ENCODE results near the gene RCHY1. TPM values are rescaled to one million over a fixed set of nuclear protein-coding genes. Genes with fewer than 3 reads are reported as not detected.
"Not testable (repeated sequence)": the region's sequence is repeated elsewhere in the genome, so short reads cannot be mapped to it uniquely, and the experiment has no call there.

Gene RCHY1
- total RNA-seq, 2 experiments from 2014 or later: 33.6 to 37.0 TPM

DNA sequence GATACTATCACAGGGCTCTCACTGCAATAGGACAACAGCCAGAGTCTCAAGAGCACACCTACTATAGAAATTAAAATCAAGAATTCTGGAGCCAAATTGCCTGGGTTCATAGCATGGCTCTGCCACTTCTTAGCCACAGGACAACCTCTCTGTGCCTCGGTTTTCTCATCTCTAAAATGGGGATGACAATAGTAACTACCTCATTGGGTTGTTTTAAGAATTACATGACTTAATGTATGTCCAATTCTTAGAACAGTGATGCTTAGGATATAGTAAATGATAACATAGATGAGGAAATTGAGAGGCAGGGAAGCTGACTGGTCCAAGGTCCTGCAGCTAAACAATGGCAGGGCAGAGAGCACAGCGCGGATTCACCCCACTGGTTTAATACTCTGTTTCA lies 30.7 kb upstream of the RCHY1 start:
- TF ChIP-seq, protein P1, sequence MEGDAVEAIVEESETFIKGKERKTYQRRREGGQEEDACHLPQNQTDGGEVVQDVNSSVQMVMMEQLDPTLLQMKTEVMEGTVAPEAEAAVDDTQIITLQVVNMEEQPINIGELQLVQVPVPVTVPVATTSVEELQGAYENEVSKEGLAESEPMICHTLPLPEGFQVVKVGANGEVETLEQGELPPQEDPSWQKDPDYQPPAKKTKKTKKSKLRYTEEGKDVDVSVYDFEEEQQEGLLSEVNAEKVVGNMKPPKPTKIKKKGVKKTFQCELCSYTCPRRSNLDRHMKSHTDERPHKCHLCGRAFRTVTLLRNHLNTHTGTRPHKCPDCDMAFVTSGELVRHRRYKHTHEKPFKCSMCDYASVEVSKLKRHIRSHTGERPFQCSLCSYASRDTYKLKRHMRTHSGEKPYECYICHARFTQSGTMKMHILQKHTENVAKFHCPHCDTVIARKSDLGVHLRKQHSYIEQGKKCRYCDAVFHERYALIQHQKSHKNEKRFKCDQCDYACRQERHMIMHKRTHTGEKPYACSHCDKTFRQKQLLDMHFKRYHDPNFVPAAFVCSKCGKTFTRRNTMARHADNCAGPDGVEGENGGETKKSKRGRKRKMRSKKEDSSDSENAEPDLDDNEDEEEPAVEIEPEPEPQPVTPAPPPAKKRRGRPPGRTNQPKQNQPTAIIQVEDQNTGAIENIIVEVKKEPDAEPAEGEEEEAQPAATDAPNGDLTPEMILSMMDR (IDR thresholded peaks at IDR 0.05): no peak
- DNase-seq: no peak
- ATAC-seq (ENCODE audit: poor library complexity): no peak
- no peaks in the 10 kb centered on the region for H3K4me1 ChIP-seq (ENCODE audit: insufficient read depth, low read length)
- no peak overlapping the region for H3K27ac ChIP-seq (ENCODE audit: low read depth in 1 of 2, low read length in 2 of 2)
- Mint-ChIP-seq H3K27me3 (no peaks in the 10 kb centered on the region), H3K36me3 (ENCODE audit: low read depth) (peaks cover 44% of the 10 kb centered on the region), H3K9me3 (no peaks in the 10 kb centered on the region), H3K4me3 (no peak overlapping the region), H3K4me1 (ENCODE audit: low read depth) (no peaks in the 10 kb centered on the region), H3K27ac (no peak overlapping the region)
- H3K4me3 ChIP-seq (ENCODE audit: low read length): no peak overlapping the region
- CTCF ChIA-PET: no interaction called here
- peaks cover 6% of the 10 kb centered on the region for H3K36me3 ChIP-seq (ENCODE audit: insufficient read depth, low read length)
- POLR2A ChIA-PET: no interaction called here
- H3K27me3 ChIP-seq (ENCODE audit: control insufficient read depth in 1 of 2, insufficient read depth in 2 of 2, low read length in 2 of 2): no peaks in the 10 kb centered on the region
- intact Hi-C loops (cut with DNase I, micrococcal nuclease): no loop called here
- no peaks in the 10 kb centered on the region for H3K9me3 ChIP-seq (ENCODE audit: control insufficient read depth in 1 of 2, insufficient read depth in 1 of 2, low read length in 2 of 2)

DNA sequence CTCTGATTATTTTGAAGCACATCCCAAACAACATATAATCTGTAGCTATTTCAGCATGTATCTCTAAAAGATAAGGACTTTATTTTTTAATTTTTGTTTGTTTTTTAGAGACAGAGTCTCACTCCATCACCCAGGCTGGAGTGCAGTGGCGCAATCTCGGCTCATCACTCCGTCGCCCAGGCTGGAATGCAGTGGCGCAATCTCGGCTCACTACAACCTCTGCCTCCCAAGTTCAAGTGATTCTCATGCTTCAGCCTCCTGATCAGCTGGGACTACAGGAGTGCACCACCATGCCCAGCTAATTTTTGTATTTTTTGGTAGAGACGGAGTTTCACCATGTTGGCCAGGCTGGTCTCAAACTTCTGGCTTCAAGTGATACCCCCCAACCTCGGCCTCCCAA lies 30.0 kb upstream of the RCHY1 start:
- H3K9me3 ChIP-seq (ENCODE audit: control insufficient read depth in 1 of 2, insufficient read depth in 1 of 2, low read length in 2 of 2); H3K27me3 Mint-ChIP-seq; H3K27ac ChIP-seq (ENCODE audit: low read depth in 1 of 2, low read length in 2 of 2); H3K9me3 Mint-ChIP-seq; H3K4me1 Mint-ChIP-seq (ENCODE audit: low read depth); POLR2A ChIA-PET; H3K4me1 ChIP-seq (ENCODE audit: insufficient read depth, low read length); H3K4me3 Mint-ChIP-seq; ATAC-seq (ENCODE audit: poor library complexity); H3K4me3 ChIP-seq (ENCODE audit: low read length); intact Hi-C loops (cut with DNase I, micrococcal nuclease); H3K27me3 ChIP-seq (ENCODE audit: control insufficient read depth in 1 of 2, insufficient read depth in 2 of 2, low read length in 2 of 2); H3K27ac Mint-ChIP-seq; DNase-seq: not testable (repeated sequence)
- CTCF ChIA-PET: interaction anchor here (0.8 kb wide), 1 partner anchor 18 kb away, joined by 3 read pairs; no protein-coding TSS in a partner anchor
- H3K36me3 Mint-ChIP-seq (ENCODE audit: low read depth): peaks cover 45% of the 10 kb centered on the region
- peaks cover 11% of the 10 kb centered on the region for H3K36me3 ChIP-seq (ENCODE audit: insufficient read depth, low read length)

DNA sequence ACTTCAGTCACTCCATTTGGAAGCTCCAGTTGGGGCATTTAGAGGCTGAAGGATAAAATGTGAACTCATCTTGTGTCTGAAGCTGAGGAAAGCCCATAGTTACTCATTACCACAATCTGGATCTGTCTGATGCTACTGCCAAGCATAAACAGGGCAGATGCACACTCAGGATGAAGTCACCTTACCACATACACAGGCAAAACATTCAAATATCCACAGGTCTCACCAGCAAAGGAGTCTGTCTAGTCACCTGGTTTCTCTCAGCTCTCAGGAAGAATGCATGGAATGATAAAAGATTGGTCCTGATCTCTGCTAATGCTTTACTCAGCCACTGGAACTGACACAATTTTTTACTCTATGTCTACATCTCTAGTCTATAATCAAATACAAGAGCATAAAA lies 28.6 kb upstream of the RCHY1 start:
- ATAC-seq (ENCODE audit: poor library complexity) (no peak), DNase-seq (no peak)
- H3K4me3 Mint-ChIP-seq: no peak overlapping the region
- peaks cover 52% of the 10 kb centered on the region for H3K36me3 Mint-ChIP-seq (ENCODE audit: low read depth)
- no peaks in the 10 kb centered on the region for H3K4me1 Mint-ChIP-seq (ENCODE audit: low read depth)
- Histone ChIP-seq H3K4me3 (ENCODE audit: low read length) (no peak overlapping the region), H3K36me3 (ENCODE audit: insufficient read depth, low read length) (peaks cover 11% of the 10 kb centered on the region), H3K9me3 (ENCODE audit: control insufficient read depth in 1 of 2, insufficient read depth in 1 of 2, low read length in 2 of 2) (no peaks in the 10 kb centered on the region), H3K27ac (ENCODE audit: low read depth in 1 of 2, low read length in 2 of 2) (no peak overlapping the region), H3K4me1 (ENCODE audit: insufficient read depth, low read length) (no peaks in the 10 kb centered on the region), H3K27me3 (ENCODE audit: control insufficient read depth in 1 of 2, insufficient read depth in 2 of 2, low read length in 2 of 2) (no peaks in the 10 kb centered on the region)
- TF ChIP-seq, protein P1 (IDR thresholded peaks at IDR 0.05): no peak
- intact Hi-C loops (cut with DNase I, micrococcal nuclease): no loop called here
- CTCF ChIA-PET: interaction anchor here (0.5 to 0.9 kb wide), 2 partner anchors 147 to 181 kb away, joined by 3 to 4 read pairs; partner anchors contain the start of gene USO1
- no peaks in the 10 kb centered on the region for H3K9me3 Mint-ChIP-seq
- H3K27ac Mint-ChIP-seq: no peak overlapping the region
- H3K27me3 Mint-ChIP-seq: no peaks in the 10 kb centered on the region
- POLR2A ChIA-PET: no interaction called here

DNA sequence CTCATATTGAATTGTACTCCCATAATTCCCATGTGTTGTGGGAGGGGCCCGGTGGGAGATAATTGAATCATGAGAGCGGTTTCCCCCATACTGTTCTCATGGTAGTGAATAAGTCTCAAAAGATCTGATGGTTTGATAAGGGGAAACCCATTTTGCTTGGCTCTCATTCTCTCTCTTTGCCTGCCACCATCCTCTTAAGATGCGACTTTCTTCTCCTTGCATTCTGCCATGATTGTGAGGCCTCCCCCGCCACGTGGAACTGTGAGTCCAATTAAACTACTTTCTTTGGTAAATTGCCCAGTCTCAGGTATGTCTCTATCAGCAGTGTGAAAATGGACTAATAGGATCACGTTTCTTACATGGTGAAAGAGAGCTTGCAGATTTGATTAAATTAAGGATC lies 23.1 kb upstream of the RCHY1 start:
- intact Hi-C loops (cut with DNase I, micrococcal nuclease); H3K4me3 Mint-ChIP-seq; H3K4me3 ChIP-seq (ENCODE audit: low read length); H3K4me1 ChIP-seq (ENCODE audit: insufficient read depth, low read length); DNase-seq; H3K9me3 Mint-ChIP-seq; CTCF ChIA-PET; H3K27ac Mint-ChIP-seq; ATAC-seq (ENCODE audit: poor library complexity); H3K9me3 ChIP-seq (ENCODE audit: control insufficient read depth in 1 of 2, insufficient read depth in 1 of 2, low read length in 2 of 2); H3K27ac ChIP-seq (ENCODE audit: low read depth in 1 of 2, low read length in 2 of 2); H3K27me3 ChIP-seq (ENCODE audit: control insufficient read depth in 1 of 2, insufficient read depth in 2 of 2, low read length in 2 of 2); H3K4me1 Mint-ChIP-seq (ENCODE audit: low read depth); H3K27me3 Mint-ChIP-seq: not testable (repeated sequence)
- POLR2A ChIA-PET: interaction anchor here (1.2 kb wide), 1 partner anchor 22 kb away, joined by 3 read pairs; no protein-coding TSS in a partner anchor
- peaks cover 11% of the 10 kb centered on the region for H3K36me3 ChIP-seq (ENCODE audit: insufficient read depth, low read length)
- peaks cover 65% of the 10 kb centered on the region for H3K36me3 Mint-ChIP-seq (ENCODE audit: low read depth)

- DNase-seq; ATAC-seq (ENCODE audit: poor library complexity); H3K4me3 Mint-ChIP-seq; H3K27ac Mint-ChIP-seq; H3K4me1 Mint-ChIP-seq (ENCODE audit: low read depth); CTCF ChIA-PET; POLR2A ChIA-PET; H3K27me3 ChIP-seq (ENCODE audit: control insufficient read depth in 1 of 2, insufficient read depth in 2 of 2, low read length in 2 of 2); H3K9me3 ChIP-seq (ENCODE audit: control insufficient read depth in 1 of 2, insufficient read depth in 1 of 2, low read length in 2 of 2); intact Hi-C loops (cut with DNase I, micrococcal nuclease); H3K27me3 Mint-ChIP-seq; H3K4me1 ChIP-seq (ENCODE audit: insufficient read depth, low read length); H3K27ac ChIP-seq (ENCODE audit: low read depth in 1 of 2, low read length in 2 of 2); H3K4me3 ChIP-seq (ENCODE audit: low read length): not testable (repeated sequence)
- H3K36me3 ChIP-seq (ENCODE audit: insufficient read depth, low read length): peaks cover 33% of the 10 kb centered on the region
- Mint-ChIP-seq H3K36me3 (ENCODE audit: low read depth) (peaks cover 81% of the 10 kb centered on the region), H3K9me3 (peaks cover 15% of the 10 kb centered on the region)
Measured at GRCh38 chr4:75533926-75534325, 19.7 kb upstream of the RCHY1 start.

GRCh38 chr4:75533339-75533887 lies 19.2 kb upstream of the RCHY1 start:
- H3K4me3 Mint-ChIP-seq; H3K27me3 Mint-ChIP-seq; H3K27ac Mint-ChIP-seq; CTCF ChIA-PET; H3K4me1 ChIP-seq (ENCODE audit: insufficient read depth, low read length); POLR2A ChIA-PET; H3K27me3 ChIP-seq (ENCODE audit: control insufficient read depth in 1 of 2, insufficient read depth in 2 of 2, low read length in 2 of 2); H3K27ac ChIP-seq (ENCODE audit: low read depth in 1 of 2, low read length in 2 of 2); H3K4me1 Mint-ChIP-seq (ENCODE audit: low read depth); H3K4me3 ChIP-seq (ENCODE audit: low read length); DNase-seq; intact Hi-C loops (cut with DNase I, micrococcal nuclease); ATAC-seq (ENCODE audit: poor library complexity); H3K9me3 ChIP-seq (ENCODE audit: control insufficient read depth in 1 of 2, insufficient read depth in 1 of 2, low read length in 2 of 2): not testable (repeated sequence)
- H3K36me3 ChIP-seq (ENCODE audit: insufficient read depth, low read length): peaks cover 36% of the 10 kb centered on the region
- H3K9me3 Mint-ChIP-seq: peaks cover 15% of the 10 kb centered on the region
- H3K36me3 Mint-ChIP-seq (ENCODE audit: low read depth): peaks cover 83% of the 10 kb centered on the region

Data from CD4-positive, alpha-beta T cell (primary cell).